ENCODE results near the gene RBCK1.
A peak's percentile ranks its signal among the peaks of the same experiment; 100 is the strongest.

The RBCK1 gene

DNA sequence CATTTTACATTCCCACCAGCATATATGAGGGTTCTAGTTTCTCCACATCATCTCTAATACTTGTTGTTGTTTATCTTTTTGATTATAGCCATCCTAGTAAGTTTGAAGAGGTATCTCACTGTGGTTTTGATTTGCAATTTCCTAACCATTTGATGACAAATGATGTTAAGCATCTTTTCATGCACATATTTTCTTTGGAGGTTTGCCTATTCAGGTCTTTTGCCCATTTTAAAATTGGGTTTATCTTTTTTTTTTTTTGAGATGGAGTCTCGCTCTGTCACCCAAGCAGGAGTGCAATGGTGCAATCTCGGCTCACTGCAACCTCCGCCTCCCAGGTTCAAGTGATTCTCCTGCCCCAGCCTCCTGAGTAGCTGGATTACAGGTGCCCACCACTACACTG, 4.0 kb downstream of the RBCK1 start:
- Mint-ChIP-seq H3K4me3 (no peak overlapping the region), H3K36me3 (peaks cover 64% of the 10 kb centered on the region), H3K9me3 (peaks cover 3% of the 10 kb centered on the region), H3K27me3 (no peaks in the 10 kb centered on the region), H3K4me1 (peaks cover 59% of the 10 kb centered on the region), H3K27ac (no peak overlapping the region)
- CTCF ChIA-PET, result interaction anchor here (1.7 kb wide), 1 partner anchor 26 kb away, joined by 3 read pairs; no protein-coding TSS in a partner anchor
- no peak for DNase-seq

GRCh38 chr20:414161-414560, 6.1 kb downstream of the RBCK1 start:
- peak overlapping the region; percentile 2 for H3K27ac Mint-ChIP-seq
- H3K4me1 Mint-ChIP-seq, result peaks cover 52% of the 10 kb centered on the region
- DNase-seq, result no peak
- H3K9me3 Mint-ChIP-seq, result peaks cover 3% of the 10 kb centered on the region
- peaks cover 71% of the 10 kb centered on the region for H3K36me3 Mint-ChIP-seq
- CTCF ChIA-PET, result no interaction called here
- H3K4me3 Mint-ChIP-seq, result no peak overlapping the region
- H3K27me3 Mint-ChIP-seq, result no peaks in the 10 kb centered on the region

DNA sequence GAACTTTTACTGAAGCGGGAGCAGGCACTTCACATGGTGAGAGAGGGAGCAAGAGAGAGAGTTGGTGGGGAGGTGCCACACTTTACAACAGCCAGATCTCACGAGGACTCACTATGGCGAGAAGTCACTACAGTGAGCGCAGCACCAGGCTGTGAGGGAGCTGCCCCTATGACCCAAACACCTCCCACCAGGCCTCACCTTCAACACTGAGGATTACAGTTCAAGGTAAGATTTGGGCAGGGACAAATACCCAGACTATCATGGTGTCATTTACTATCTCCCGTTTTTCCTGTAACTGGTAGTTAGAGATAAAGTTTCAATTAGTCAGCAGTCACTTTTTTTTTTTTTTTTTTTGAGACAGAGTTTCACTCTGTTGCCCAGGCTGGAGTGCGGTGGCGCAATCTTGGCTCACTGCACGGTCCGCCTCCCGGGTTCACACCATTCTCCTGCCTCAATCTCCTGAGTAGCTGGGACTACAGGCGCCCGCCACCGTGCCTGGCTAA, 7.8 kb downstream of the RBCK1 start:
- H3K27ac Mint-ChIP-seq, result no peak overlapping the region
- H3K4me1 Mint-ChIP-seq, result peaks cover 35% of the 10 kb centered on the region
- no peak overlapping the region for H3K4me3 Mint-ChIP-seq
- no peaks in the 10 kb centered on the region for H3K27me3 Mint-ChIP-seq
- H3K9me3 Mint-ChIP-seq, result peaks cover 3% of the 10 kb centered on the region
- H3K36me3 Mint-ChIP-seq, result peaks cover 59% of the 10 kb centered on the region
- no peak for DNase-seq
- CTCF ChIA-PET, result no interaction called here

DNA sequence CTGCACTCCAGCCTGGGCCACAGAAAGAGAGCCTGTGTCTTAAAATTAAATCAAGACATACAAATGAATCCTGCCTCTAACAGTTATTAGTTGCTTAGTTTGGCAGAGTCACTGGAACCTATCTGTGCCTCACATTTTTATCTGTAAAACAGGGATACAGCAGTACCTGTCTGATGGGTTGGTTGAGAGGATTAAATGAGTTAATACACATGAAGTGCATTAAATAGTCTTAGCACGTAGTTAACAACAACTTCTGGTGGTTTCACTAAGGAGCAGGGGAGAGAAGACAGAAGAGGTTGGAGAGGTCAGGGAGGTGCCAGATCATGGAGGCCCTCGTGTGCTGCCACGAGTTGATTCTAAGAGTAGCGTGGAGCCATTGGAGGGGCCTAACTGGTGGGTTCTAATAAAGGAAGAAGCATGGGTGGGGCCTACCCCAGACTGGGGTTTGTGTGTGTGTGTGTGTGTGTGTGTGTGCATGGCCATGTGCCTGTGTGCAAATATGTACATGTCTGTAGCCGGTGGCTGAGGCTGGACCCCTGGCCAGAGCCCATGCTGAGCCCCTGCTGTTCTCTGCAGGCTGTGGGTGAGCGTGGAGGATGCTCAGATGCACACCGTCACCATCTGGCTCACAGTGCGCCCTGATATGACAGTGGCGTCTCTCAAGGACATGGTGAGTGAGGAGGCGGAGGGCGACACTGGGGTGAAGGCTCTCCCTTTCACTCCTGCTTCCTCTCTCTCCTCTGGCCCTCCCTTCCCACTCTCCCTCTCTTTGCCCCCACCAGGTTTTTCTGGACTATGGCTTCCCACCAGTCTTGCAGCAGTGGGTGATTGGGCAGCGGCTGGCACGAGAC, 9.1 kb downstream of the RBCK1 start:
- no peaks in the 10 kb centered on the region for H3K9me3 Mint-ChIP-seq
- H3K27ac Mint-ChIP-seq, result no peak overlapping the region
- H3K27me3 Mint-ChIP-seq, result no peaks in the 10 kb centered on the region
- CTCF ChIA-PET, result interaction anchor here (0.8 kb wide), 1 partner anchor 182 kb away, joined by 4 read pairs; no protein-coding TSS in a partner anchor
- DNase-seq, result no peak
- H3K4me3 Mint-ChIP-seq, result no peak overlapping the region
- H3K4me1 Mint-ChIP-seq, result peaks cover 28% of the 10 kb centered on the region
- H3K36me3 Mint-ChIP-seq, result peaks cover 60% of the 10 kb centered on the region

- H3K36me3 Mint-ChIP-seq, result peaks cover 60% of the 10 kb centered on the region
- CTCF ChIA-PET, result interaction anchor here (0.8 kb wide), 1 partner anchor 182 kb away, joined by 4 read pairs; no protein-coding TSS in a partner anchor
- no peaks in the 10 kb centered on the region for H3K27me3 Mint-ChIP-seq
- DNase-seq, result no peak
- peaks cover 24% of the 10 kb centered on the region for H3K4me1 Mint-ChIP-seq
- no peak overlapping the region for H3K27ac Mint-ChIP-seq
- H3K4me3 Mint-ChIP-seq, result no peak overlapping the region
- no peaks in the 10 kb centered on the region for H3K9me3 Mint-ChIP-seq
Observed at GRCh38 chr20:417801-418342, 9.8 kb downstream of the RBCK1 start.

DNA sequence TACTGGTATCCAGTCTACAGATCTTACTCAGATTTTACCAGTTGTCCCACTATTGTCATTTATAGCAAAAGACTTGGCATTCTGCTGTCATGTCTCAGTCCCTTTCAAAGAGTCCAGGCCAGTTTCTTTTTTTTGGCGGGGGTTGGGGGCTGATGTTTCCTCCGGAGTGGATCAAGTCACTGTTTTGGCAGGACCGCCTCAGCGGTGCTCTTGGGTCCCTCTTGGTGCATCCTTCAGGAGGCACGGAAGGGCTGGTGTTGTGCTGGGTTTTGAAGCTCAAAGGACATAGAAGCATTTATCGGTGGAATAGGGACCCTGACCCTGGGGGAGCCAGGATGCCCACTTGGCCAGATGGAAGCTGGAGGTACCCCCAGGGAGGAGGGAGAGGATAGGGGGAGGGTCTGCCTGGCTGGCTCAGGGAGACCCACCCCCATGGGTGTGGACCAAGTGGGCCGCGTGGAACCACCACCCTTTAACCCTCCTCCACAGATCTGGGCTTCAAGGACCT, 10.8 kb downstream of the RBCK1 start:
- H3K27me3 Mint-ChIP-seq, result no peaks in the 10 kb centered on the region

GRCh38 chr20:419556-420165, 11.6 kb downstream of the RBCK1 start:
- DNase-seq, result no peak
- no peaks in the 10 kb centered on the region for H3K9me3 Mint-ChIP-seq
- CTCF ChIA-PET, result interaction anchor here (1.5 kb wide), 1 partner anchor 12 kb away, joined by 3 read pairs; no protein-coding TSS in a partner anchor
- H3K4me3 Mint-ChIP-seq, result no peak overlapping the region
- H3K4me1 Mint-ChIP-seq, result peaks cover 18% of the 10 kb centered on the region
- H3K27me3 Mint-ChIP-seq, result no peaks in the 10 kb centered on the region
- H3K27ac Mint-ChIP-seq, result no peak overlapping the region
- H3K36me3 Mint-ChIP-seq, result peaks cover 62% of the 10 kb centered on the region

More for the DNA sequence above, 10.8 kb downstream of the RBCK1 start:
- H3K4me3 Mint-ChIP-seq, result no peak overlapping the region
- no peak for DNase-seq
- H3K27ac Mint-ChIP-seq, result no peak overlapping the region
- peaks cover 55% of the 10 kb centered on the region for H3K36me3 Mint-ChIP-seq
- H3K9me3 Mint-ChIP-seq, result no peaks in the 10 kb centered on the region
- CTCF ChIA-PET, result interaction anchor here (1.5 kb wide), 1 partner anchor 11 kb away, joined by 3 read pairs; no protein-coding TSS in a partner anchor
- peaks cover 16% of the 10 kb centered on the region for H3K4me1 Mint-ChIP-seq

- no peaks in the 10 kb centered on the region for H3K9me3 Mint-ChIP-seq
- no peak overlapping the region for H3K4me3 Mint-ChIP-seq
- no peaks in the 10 kb centered on the region for H3K27me3 Mint-ChIP-seq
- peaks cover 67% of the 10 kb centered on the region for H3K36me3 Mint-ChIP-seq
- DNase-seq, result no peak
- CTCF ChIA-PET, result interaction anchor here (1.5 kb wide), 1 partner anchor 13 kb away, joined by 3 read pairs; no protein-coding TSS in a partner anchor
- no peak overlapping the region for H3K27ac Mint-ChIP-seq
- peaks cover 23% of the 10 kb centered on the region for H3K4me1 Mint-ChIP-seq
Observed at GRCh38 chr20:420166-420620, 12.1 kb downstream of the RBCK1 start.

- CTCF ChIA-PET, result no interaction called here
- H3K4me1 Mint-ChIP-seq, result peaks cover 16% of the 10 kb centered on the region
- peaks cover 60% of the 10 kb centered on the region for H3K36me3 Mint-ChIP-seq
- no peaks in the 10 kb centered on the region for H3K9me3 Mint-ChIP-seq
- no peak overlapping the region for H3K27ac Mint-ChIP-seq
- DNase-seq, result peak; percentile 22
- no peak overlapping the region for H3K4me3 Mint-ChIP-seq
- no peaks in the 10 kb centered on the region for H3K27me3 Mint-ChIP-seq
Observed at GRCh38 chr20:420721-421574, 12.8 kb downstream of the RBCK1 start.

DNA sequence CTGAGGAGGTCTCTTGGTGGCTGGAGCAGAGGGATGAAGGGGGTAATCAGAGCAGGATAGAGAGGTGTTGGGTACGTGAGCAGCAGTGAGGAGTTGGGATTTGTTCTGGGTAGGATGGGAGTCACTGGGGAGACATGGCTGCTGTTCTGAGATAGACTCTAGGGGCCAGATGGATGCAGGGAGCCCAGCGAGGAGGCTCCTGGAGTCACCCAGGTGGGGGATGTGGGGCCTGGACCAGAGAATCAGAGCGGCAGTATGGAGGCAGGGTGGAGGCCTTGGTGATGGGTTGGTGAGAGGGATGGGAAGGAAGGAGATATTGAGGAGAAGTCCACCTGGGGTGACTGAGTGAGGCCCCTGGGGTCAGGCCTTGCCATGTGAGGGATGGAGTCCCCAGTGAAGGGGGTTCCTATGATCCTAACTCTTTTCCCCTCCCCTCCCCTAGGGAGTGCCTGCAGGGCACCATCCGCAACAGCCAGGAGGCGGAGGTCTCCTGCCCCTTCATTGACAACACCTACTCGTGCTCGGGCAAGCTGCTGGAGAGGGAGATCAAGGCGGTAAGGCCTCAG, 13.7 kb downstream of the RBCK1 start:
- peaks cover 59% of the 10 kb centered on the region for H3K36me3 Mint-ChIP-seq

DNA sequence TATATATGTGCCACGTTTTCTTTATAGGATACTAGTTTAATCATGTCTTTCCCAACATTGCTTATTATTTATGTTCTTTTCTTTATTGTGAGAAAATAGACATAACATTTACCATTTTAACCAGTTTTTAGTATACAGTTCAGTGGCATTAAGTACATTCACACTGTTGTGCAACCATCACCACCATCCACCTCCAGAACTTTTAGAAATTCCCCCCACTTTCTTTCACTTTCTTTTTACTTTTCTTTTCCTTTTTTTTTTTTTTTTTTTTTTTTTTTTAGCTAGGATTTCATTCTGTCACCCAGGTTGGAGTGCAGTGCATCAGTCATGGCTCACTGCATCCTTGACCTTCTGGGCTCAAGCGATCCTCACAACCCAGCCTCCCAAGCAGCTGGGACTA, 18.5 kb downstream of the RBCK1 start:
- Mint-ChIP-seq H3K4me1 (peaks cover 22% of the 10 kb centered on the region), H3K27me3 (no peaks in the 10 kb centered on the region), H3K9me3 (no peaks in the 10 kb centered on the region), H3K27ac (no peak overlapping the region), H3K36me3 (peaks cover 68% of the 10 kb centered on the region), H3K4me3 (no peak overlapping the region)
- CTCF ChIA-PET, result no interaction called here
- DNase-seq, result no peak

More for the DNA sequence above, 13.7 kb downstream of the RBCK1 start:
- CTCF ChIA-PET, result no interaction called here
- DNase-seq, result no peak
- Mint-ChIP-seq H3K9me3 (no peaks in the 10 kb centered on the region), H3K27ac (no peak overlapping the region), H3K4me1 (peaks cover 20% of the 10 kb centered on the region), H3K4me3 (no peak overlapping the region), H3K27me3 (no peaks in the 10 kb centered on the region)

DNA sequence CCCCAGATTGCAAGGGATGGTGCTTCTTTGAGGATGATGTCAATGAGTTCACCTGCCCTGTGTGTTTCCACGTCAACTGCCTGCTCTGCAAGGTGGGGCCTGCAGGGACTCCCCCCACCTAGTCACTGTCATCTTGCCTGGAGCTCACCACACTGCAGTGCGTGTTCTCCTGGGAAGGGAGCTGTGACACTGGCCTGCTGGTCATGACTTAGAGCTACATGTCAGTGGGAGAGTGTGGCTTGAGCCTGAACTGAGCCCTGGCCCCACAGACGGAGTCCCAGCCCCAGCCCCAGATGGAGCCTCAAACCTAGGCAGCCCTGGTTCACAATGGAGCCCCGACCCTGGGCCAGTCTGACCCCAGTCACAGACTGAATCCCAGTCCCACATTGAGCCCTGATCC, 19.3 kb downstream of the RBCK1 start:
- H3K36me3 Mint-ChIP-seq, result peaks cover 64% of the 10 kb centered on the region
- DNase-seq, result no peak
- H3K4me3 Mint-ChIP-seq, result no peak overlapping the region
- H3K4me1 Mint-ChIP-seq, result peaks cover 23% of the 10 kb centered on the region
- H3K27ac Mint-ChIP-seq, result no peak overlapping the region
- CTCF ChIA-PET, result interaction anchor here (0.6 kb wide), 1 partner anchor 61 kb away, joined by 3 read pairs; no protein-coding TSS in a partner anchor
- H3K9me3 Mint-ChIP-seq, result no peaks in the 10 kb centered on the region
- no peaks in the 10 kb centered on the region for H3K27me3 Mint-ChIP-seq

Data from activated naive CD4-positive, alpha-beta T cell treated with anti-CD3 and anti-CD28 coated beads, Interleukin-2, amount 10 ng/mL, durations not matched to agents 7 days and 5 days (primary cell).